DMS53 treated with DMSO at 0.1 percent for 48 hours (cell line): ENCODE results near the gene FBL.
"Not testable (repeated sequence)": the region's sequence is repeated elsewhere in the genome, so short reads cannot be mapped to it uniquely, and the experiment has no call there.

Source experiments
- DNase-seq: peaks from one replicate; lab custom pipeline; 2025; ENCODE audit not compliant: unreplicated experiment; lab: John Stamatoyannopoulos, UW

The FBL gene

DNA sequence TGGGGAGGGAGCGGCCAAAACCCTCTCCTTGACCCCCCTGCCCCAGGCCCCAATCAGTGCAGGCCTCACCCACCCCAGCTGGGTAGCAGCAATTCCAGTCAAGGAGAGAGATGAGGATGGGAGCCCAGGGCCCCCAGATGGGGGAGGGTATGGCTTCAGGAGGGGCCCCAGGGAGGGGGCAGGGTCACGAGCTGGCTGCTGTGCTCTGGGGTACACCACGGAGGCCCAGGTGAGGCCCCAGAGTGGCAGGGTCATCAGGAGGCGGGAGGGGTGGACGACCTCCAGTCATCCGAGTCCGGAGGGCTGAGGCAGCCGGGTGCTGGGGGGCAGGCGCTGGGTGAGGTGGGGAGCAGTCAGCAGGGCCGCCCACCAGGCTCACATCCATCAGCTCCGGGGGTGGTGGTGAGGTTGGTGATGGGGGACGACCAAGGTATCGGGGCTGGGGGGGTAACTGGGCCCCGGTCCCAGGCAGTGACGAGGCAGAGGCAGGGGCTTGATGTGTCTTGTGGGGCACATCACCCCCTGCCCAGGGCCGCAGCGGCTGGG lies 20.6 kb downstream of the FBL start:
- DNase-seq: no peak

DNA sequence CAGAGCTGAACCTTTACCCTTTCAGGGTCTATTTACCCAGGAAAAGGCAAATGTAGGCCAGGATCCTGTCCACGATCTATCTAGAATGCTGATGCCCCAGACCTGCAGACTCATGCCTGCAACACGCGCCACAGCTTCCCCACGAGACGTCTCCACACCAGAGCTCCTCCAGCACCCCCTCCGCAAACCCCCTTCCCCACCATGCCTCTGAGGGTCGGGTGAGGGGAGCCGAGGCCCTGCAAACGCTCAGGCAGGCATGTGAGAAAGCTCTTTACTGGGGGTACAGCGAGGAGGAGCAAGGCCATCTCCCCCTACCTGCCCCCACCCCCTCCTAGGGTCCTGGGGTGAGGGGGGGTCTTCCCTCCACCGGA lies 21.1 kb downstream of the FBL start:
- DNase-seq: no peak

DNA sequence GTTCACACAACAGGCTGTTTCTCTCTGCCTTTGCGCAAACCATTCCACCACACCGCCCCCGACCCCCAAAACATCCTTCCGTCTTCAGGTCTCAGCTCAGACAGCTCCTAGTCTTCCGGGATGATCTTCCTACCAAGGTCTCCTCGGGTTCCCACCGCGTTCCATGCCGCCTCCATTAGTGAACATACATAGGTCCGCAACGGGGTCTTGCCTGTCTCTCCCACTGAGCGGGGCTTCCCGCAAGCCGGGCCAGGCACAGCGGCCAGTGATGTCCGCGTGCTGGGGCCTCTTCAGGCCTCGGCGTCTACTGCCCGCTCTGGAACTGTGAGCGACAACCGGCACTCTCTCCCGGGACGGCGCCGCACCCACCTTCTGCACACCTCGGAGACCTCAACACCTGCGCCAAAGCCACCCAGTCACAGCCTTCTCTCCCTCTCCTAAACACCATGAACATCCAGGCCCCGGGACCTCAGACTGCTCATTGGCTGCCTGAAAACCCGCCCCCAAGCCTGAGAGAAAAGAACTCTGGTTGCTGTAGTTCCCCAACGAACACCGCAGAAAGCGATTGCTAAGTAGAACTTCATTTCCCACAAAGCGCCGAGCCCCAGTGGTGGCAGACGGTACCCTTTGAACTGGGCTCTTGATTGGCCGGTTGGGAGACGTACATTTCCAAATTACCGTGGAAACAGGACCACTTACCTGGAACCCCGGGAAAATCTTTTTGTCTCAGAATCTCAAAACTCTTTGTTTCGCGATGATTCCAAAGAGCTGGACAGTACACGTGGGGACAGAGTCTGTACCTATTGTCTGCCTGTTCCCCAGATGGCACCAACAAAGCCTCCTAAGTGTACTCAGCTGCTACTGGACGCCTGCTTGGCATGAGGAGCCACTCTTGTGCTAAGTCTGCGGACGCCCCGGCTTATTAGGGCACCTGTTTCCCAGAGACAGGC lies 21.8 kb downstream of the FBL start:
- peak; percentile 99 for DNase-seq

DNA sequence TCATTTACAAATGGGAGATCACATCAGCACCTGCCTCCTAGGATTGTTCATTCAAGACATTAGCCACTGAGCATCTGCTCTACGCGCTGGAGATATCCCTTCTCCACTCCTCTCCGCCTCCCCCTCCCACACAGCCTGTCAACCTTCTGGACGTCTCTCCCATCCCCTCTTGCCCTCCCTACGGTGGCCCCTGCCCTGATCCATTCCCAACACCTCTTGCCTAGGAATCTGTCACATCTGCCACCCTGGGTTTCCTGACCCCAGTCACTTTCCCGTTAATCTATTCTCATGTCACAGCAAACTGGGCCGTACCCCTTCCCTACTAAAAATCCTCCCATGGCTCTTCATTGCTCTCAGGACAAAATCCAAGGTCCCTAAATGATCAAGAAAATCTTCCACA lies 22.5 kb downstream of the FBL start:
- DNase-seq: no peak

DNA sequence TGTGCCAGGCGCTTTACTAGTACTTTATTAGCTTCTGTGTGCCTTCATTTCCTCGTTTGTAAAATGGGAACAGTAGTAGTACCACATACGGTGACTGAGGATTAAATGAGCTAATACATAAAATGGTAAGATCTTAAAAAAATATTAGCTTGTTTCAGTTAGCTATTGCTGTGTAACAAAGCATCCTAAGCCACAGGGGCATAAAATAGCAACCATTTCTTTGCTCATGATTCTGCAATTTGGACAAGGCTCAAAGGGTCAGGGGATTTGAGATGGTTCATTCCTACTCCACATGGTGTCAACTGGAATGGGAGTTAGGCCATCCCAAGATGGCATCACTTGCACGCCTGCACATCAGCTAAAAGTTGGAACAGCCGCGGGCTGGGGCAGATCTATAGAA lies 25.5 kb downstream of the FBL start:
- DNase-seq: no peak

DNA sequence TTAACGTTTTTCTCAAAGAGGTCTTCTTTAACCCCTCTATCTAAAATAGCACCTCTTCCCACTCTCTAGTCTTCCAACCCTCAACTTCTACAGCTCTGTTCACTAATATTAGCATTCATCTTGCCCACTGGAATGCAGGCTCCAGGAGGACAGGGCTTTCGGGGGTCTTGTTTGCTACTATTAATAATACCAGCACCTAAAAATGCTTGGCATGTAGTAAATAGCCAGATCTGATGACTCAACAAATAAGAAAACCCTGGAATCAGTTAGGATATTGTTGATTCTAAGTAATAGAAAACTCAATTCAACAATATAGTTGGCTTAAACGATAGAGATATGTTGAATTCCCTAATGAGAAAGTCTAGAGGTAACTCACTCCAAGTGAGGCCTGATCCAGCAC lies 26.4 kb downstream of the FBL start:
- DNase-seq: no peak

DNA sequence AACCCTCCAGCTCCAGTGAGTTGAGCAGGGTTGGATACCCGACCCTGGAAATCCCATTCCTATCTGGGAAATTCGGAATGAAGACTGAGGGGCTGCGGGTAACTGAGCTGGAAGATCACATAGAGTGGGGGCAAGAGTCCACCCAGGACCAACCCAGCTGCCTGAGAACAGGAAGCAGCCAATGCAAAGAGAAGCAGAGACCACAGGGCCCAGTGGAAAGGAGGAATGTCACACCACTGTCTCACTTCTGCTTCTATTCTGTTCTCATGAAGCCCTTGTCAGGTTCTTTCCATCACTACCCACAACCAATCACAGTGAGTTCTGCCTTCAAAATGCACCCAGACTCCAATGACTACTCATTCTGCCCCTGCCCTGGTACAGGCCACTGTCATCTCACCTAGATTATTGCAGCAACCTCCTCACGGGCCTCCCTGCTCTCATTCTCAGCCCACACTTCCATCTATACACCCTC lies 27.5 kb downstream of the FBL start:
- no peak for DNase-seq

DNA sequence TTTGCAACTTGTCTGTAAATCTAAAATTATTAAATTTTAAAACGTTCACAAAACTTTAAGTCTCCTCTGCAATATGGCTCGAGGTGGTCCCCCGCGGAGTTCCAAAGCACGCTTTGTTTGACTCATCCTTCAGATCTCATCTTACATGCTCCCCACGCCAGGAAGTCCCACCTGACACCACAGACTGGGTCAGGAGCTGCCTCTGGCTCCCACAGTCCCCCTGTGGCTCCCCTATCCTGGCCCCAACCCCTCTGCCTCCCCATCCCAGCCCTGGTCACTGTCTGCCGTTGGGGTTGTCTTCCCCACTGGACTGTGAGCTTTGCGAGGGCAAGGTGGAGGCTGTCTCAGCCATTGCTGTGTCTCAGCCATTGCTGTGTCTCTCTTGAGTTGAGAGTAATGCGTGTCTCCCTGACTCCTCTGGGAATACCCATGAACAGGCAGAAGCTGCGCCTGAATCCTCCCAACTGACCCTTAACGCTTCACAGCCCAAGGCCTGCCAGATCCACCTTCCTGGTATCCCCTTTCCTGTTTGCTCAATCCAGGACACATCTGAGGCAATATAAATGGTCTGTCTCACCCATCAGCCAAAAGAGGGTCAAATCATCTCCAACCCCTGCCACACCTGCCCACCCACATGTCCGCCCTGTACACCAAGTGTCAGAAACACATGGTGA lies 28.2 kb downstream of the FBL start:
- no peak for DNase-seq

DNA sequence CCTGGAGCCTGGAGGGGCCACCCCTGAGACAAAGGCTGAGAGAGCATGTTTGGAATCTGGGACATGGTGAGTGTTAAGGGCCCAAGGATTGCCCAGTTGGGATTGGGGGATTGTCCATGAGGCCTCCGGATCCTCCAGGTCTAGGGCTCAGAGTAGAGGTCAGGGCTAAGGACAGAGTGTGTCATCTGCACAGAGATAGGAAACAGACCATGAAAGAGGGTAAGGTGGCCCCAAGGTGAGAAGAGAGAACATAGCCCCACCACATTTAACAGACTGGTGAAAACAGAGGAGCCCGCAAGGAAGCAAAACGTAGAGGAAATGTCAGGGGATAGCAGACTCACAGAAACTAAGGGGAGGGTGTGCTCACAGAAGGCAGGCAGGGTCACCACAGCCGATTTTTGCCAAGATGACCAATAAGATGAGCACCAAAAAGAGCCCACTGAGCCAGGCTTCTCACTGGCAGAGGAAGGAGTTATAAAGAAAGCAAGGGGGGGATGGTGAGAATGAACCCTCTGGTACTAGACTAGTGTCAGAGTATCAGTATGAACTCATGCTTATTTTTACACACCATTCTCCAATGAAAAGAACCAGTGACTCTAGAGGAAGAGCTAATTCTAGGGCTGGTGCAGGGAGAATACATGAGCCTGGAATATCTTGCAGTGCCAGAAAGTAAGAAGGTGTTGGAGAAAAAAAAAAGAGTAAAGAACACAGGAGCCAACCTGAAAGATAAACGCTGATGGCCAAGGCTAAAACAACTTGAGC lies 29.7 kb downstream of the FBL start:
- no peak for DNase-seq

DNA sequence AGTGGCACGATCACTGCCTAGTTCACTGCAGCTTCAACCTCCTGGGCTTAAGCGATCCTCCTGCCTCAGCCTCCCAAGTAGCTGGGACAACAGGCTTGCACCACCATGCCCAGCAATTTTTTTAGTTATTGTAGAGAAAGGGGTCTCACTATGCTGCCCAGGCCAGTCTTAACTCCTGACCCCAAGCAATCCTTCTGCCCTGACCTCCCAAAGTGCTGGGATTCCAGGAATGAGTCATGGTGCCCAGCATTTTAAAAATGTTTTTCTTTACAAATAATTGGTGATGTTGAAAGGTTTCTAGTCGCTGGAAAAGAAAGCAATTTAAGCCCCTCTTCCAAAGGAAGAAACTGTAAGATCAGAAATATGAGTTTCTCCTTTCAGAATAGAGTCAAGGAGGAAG lies 31.6 kb downstream of the FBL start:
- no peak for DNase-seq

DNA sequence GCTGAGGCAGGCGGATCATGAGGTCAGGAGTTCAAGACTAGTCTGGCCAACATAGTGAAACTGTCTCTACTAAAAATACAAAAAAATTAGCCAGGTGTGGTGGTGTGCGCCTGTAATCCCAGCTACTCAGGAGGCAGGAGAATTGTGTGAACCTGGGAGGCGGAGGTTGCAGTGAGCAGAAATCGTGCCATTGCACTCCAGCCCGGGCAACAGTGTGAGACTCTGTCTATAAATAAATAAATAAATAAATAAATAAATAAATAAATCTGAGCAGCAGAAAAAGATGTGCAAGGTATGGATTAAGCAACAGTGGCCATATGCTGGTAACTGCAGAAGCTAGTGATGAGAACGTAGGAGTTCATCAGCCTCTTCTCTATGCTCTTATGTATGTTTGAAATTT lies 32.1 kb downstream of the FBL start:
- DNase-seq: not testable (repeated sequence)

DNA sequence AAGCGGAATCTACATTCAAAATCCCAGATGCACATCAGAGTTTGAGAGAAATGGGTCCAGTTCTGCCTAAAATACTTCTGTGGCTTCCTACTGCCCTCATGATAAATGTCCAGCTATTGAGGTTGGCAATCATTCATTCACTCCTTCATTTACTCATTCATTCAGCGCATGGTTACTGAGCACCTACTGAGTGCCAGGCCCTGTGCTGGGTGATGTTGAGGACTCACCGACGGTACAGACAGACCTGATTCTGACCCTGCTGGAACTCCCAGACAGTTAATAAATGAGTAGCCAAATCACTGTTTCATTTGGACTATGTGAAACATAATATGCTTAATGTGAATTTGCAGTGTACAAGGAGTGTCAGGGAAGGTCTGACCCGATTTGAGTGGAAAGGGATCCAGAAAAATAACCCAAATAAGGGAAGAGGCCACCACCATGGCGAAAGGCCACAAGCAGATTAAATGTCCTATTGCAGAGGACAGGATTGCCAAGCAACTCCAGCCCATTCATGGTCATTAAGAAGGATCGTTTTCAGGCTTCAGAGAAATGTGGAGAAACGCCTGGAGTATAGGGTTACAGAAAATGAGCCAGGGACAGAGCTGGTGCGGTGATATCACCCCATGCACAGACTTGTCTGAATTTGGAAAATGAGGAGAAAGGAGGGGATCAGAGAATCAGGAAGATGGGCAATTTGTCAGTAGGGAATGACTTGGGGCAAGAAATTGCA lies 32.8 kb downstream of the FBL start:
- DNase-seq: no peak

DNA sequence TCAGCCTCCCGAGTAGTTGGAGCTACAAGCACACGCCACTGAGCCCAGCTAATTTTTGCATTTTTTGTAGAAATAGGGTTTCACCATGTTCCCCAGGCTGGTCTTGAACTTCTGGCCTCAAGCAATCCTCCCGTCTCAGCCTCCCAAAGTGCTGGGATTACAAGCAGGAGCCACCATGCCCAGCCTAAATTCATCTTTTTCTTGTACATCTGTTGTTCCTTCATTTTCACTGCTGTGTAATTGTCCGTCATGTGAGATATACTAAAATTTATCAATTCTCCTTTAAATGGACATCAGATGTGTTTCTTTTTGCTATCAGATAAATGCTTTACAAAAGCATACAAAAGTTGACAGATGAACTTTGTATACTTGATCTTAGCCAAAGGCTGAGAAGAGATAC lies 35.1 kb downstream of the FBL start:
- DNase-seq: no peak

DNA sequence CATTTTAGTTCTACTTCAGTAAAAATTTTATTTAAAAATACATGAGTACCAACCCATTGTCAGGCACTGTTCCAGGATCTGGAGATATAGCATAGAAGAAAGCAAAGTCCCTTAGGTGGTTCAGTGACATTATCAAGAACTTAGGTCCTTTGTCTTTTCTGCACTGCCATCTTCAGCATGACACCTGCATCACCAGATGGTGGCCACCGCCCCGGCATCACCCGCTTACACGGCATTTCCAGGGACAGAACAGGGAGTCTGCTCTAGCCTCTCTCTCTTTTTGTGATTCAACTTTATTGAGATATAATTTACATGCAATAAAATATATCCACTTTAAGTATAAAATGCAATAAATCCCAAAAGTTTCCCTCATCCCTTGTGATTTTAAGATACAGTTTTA lies 35.8 kb downstream of the FBL start:
- DNase-seq: no peak

DNA sequence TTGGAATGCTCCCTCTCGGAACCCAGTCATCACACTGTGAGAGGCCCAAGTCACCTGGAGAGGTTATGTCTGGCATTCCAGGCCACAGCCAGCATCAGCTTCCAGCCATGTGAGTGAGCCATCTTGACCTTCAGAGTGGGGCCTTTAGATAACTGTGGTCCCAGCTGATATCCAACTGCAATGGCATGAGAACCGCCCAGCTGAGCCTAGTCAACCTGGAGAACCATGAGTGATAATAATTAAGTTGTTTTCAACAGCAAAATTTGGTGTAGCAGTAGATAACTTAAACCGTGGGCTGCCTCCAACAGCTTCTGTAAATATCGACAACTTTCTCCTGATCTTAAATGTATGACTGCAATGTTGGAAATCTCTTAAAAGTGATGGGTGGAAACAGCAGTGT lies 36.8 kb downstream of the FBL start:
- DNase-seq: no peak

DNA sequence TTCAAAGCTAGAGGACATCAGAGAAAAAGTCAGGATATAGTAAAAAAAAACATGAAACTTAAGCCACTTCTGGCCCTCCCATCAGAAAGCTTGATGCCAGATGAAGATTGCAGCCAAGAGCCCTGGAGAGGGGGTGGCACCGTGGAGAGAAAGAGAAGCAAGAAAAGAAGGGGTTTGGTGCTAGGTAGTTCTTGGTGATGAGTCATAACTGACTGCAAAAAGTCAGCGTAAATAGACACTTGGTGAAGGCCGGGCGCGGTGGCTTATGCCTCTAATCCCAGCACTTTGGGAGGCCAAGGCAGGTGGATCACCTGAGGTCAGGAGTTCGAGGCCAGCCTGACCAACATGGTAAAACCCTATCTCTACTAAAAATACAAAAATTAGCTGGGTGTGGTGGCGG lies 37.5 kb downstream of the FBL start:
- not testable (repeated sequence) for DNase-seq

DNA sequence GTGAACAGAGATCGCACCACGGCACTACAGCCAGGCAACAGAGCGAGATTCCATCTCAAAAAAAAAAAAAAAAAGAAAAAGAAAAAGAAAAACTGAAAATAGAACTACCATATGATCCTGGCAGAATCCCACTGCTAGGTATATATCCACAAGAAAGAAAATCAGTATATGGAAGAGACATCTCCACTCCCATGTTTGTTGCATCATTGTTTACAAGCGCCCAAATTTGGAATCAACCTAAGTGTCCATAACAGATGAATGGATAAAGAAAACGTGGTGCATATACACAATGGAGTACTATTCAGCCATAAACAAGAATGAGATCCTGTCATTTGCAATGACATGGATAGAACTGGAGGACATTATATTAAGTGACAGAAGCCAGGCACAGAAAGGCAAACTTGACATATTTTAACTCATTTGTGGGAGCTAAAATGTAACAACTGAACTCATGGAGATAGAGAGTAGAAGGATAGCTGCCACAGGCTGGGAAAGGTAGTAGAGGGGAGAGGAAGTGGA lies 38.3 kb downstream of the FBL start:
- DNase-seq: no peak

DNA sequence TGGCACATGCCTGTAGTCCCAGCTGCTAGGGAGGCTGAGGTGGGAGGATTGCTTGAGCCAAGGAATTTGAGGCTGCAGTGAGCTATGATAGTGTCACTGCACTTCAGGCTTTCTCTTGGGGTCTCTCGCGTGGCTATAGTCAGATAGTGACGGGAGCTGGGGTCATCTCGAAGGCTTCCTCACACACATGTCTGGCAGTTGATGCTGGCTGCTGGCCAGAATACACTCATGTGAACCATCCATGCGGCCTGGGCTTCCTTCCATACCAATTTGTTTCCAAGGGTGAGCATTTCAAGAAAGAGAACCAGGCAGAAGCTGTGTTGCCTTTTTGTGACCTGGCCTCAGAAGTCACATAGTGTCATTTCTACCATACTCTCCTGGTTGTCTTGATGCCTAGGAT lies 41.1 kb downstream of the FBL start:
- DNase-seq: no peak

DNA sequence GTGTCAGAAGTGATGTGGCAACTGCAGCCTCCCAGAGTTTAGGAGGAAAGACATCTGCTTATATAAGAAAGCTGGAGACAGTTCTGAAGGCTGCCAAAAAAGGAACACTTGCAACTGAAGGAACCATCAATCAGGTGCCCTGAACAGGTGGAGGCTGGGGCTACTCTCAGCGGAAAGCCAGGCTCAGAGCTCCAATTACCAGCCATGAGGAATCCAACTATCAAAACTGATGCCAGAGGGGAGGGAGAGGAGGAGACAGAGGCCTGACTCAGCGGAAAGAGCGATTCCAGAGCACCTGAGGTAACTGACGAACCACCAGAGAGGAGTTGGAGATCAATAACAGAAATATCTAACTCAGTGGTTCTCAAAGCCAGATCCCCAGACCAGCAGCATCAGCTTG lies 43.2 kb downstream of the FBL start:
- no peak for DNase-seq

DNA sequence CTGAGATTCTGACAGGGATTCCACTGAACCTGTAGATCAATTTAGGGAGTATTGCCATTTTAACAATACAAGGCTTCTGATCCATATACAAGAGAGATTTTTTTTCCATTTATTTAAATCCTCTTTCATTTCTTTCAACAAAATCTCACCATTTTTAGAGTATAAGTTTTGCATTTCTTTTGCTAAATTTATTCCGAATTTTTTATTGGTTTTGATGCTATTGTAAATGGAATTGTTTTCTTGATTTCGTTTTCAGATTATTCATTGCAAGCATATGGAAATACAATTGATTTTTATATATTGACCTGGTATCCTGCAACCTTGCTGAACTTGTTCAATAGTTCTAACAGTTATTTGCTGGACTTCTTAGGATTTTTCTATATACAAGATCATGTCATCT lies 49.1 kb downstream of the FBL start:
- no peak for DNase-seq
